ENCODE measurements around the gene CHAF1B.

Gene CHAF1B

DNA sequence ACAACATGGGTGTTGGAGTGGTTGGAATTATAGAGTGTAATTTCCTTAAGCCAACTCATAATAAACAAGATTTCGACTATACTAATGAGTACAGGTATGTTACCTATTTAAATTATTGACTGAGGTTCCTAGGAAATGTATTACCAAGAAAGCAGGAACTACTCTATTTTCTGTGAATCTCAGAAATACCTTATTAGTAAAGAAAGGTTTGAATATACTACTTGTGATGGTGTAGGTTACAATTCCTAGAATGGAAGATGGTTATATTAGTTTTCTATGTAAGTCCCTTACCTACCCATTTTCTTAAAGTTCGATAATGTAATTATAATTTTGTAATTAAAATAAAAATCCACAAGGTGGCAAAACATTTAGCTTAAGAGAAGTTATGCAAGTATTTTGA lies 35.9 kb upstream of the CHAF1B start:
- no peak overlapping the region for H3K27ac ChIP-seq (ENCODE audit: low read depth, low read length, poor library complexity, severe bottlenecking)
- no peak overlapping the region for H3K4me3 ChIP-seq (ENCODE audit: low read depth, low read length, poor library complexity, severe bottlenecking)
- H3K9ac ChIP-seq (ENCODE audit: low read length): no peak overlapping the region
- TF ChIP-seq CTCF (IDR thresholded peaks at IDR 0.05; ENCODE audit: low read length) (no peak), EZH2 (IDR thresholded peaks at IDR 0.05; ENCODE audit: borderline replicate concordance, low read length) (no peak)
- H4K20me1 ChIP-seq (ENCODE audit: insufficient read depth, low read length): no peaks in the 10 kb centered on the region
- no peaks in the 10 kb centered on the region for H3K9me2 ChIP-seq (ENCODE audit: low read depth, low read length)
- no peaks in the 10 kb centered on the region for H3K27me3 ChIP-seq (ENCODE audit: insufficient read depth, low read length)
- H3K79me2 ChIP-seq (ENCODE audit: insufficient read depth, low read length): no peaks in the 10 kb centered on the region
- no peaks in the 10 kb centered on the region for H3K9me3 ChIP-seq (ENCODE audit: low read length)
- no peaks in the 10 kb centered on the region for H3K4me1 ChIP-seq (ENCODE audit: insufficient read depth, low read length, severe bottlenecking)
- peaks cover 93% of the 10 kb centered on the region for H3K36me3 ChIP-seq (ENCODE audit: insufficient read depth, low read length)
- no peak overlapping the region for H2AFZ ChIP-seq (ENCODE audit: low read length)
- no peak overlapping the region for H3K4me2 ChIP-seq (ENCODE audit: low read length)
- no peaks in the 10 kb centered on the region for H3F3A ChIP-seq (ENCODE audit: insufficient read depth, low read length)

- no peak overlapping the region for H3K9ac ChIP-seq (ENCODE audit: low read length)
- H3K4me3 ChIP-seq (ENCODE audit: low read depth, low read length, poor library complexity, severe bottlenecking): no peak overlapping the region
- no peaks in the 10 kb centered on the region for H3F3A ChIP-seq (ENCODE audit: insufficient read depth, low read length)
- H3K27ac ChIP-seq (ENCODE audit: low read depth, low read length, poor library complexity, severe bottlenecking): no peak overlapping the region
- H2AFZ ChIP-seq (ENCODE audit: low read length): no peak overlapping the region
- no peaks in the 10 kb centered on the region for H3K27me3 ChIP-seq (ENCODE audit: insufficient read depth, low read length)
- TF ChIP-seq CTCF (IDR thresholded peaks at IDR 0.05; ENCODE audit: low read length) (no peak), EZH2 (IDR thresholded peaks at IDR 0.05; ENCODE audit: borderline replicate concordance, low read length) (no peak)
- H3K9me3 ChIP-seq (ENCODE audit: low read length): no peaks in the 10 kb centered on the region
- H4K20me1 ChIP-seq (ENCODE audit: insufficient read depth, low read length): no peaks in the 10 kb centered on the region
- H3K4me1 ChIP-seq (ENCODE audit: insufficient read depth, low read length, severe bottlenecking): no peaks in the 10 kb centered on the region
- H3K9me2 ChIP-seq (ENCODE audit: low read depth, low read length): no peaks in the 10 kb centered on the region
- H3K4me2 ChIP-seq (ENCODE audit: low read length): no peak overlapping the region
- peaks cover 93% of the 10 kb centered on the region for H3K36me3 ChIP-seq (ENCODE audit: insufficient read depth, low read length)
- H3K79me2 ChIP-seq (ENCODE audit: insufficient read depth, low read length): no peaks in the 10 kb centered on the region
These were observed 34.8 kb upstream of the CHAF1B start for GRCh38 chr21:36350282-36350910.

DNA sequence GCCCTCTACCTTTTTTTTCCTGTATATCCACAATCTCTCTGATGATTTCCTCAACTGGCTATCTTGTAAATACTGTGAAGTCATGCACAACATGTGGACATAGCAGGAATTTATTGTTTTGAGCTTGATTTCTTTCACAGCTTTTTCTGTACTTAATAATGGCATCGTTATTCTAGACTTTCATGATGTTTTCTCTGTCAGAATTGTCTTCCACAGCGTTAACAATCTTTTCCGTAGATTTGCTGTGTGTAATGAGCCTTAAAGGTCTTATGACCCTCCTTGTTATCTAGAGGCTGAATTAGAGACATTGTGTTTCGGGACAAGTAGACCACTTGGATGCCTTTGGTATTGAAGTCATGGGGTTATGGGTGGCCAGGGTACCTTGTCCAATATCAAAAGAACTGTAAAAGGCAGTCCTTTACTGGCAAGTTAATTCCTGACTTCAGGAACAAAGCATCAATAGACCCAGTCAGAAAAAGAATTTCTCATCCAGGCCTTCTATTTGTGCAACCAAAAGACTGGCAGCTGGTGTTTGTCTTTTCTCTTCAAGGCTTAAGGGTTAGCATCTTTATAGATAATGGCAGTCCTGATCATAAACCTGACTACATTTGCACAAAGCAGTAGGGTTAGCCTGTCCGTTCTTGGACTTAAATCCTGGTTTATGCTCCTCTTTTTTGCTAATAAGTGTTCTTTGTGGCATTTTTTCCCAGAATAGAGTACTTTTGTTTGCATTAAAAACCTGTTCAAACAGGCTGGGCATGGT lies 30.1 kb upstream of the CHAF1B start:
- H3K79me2 ChIP-seq (ENCODE audit: insufficient read depth, low read length): no peaks in the 10 kb centered on the region
- H2AFZ ChIP-seq (ENCODE audit: low read length): no peak overlapping the region
- peaks cover 88% of the 10 kb centered on the region for H3K36me3 ChIP-seq (ENCODE audit: insufficient read depth, low read length)
- no peaks in the 10 kb centered on the region for H4K20me1 ChIP-seq (ENCODE audit: insufficient read depth, low read length)
- no peak overlapping the region for H3K9ac ChIP-seq (ENCODE audit: low read length)
- H3K4me2 ChIP-seq (ENCODE audit: low read length): no peak overlapping the region
- H3F3A ChIP-seq (ENCODE audit: insufficient read depth, low read length): no peaks in the 10 kb centered on the region
- no peaks in the 10 kb centered on the region for H3K4me1 ChIP-seq (ENCODE audit: insufficient read depth, low read length, severe bottlenecking)
- no peak overlapping the region for H3K4me3 ChIP-seq (ENCODE audit: low read depth, low read length, poor library complexity, severe bottlenecking)
- no peak overlapping the region for H3K27ac ChIP-seq (ENCODE audit: low read depth, low read length, poor library complexity, severe bottlenecking)
- no peaks in the 10 kb centered on the region for H3K27me3 ChIP-seq (ENCODE audit: insufficient read depth, low read length)
- no peaks in the 10 kb centered on the region for H3K9me3 ChIP-seq (ENCODE audit: low read length)
- no peaks in the 10 kb centered on the region for H3K9me2 ChIP-seq (ENCODE audit: low read depth, low read length)
- TF ChIP-seq CTCF (IDR thresholded peaks at IDR 0.05; ENCODE audit: low read length) (no peak), EZH2 (IDR thresholded peaks at IDR 0.05; ENCODE audit: borderline replicate concordance, low read length) (no peak)
